Stimulated activated CD4-positive, alpha-beta T cell treated with anti-CD3 and anti-CD28 coated beads, Interleukin-1b, Interleukin-23, amount 100 ng/mL, for 1 hour (primary cell): ENCODE measurements around the gene CAPN9.

Experiments used
- DNase-seq, 2 donors: peaks; one replicate each; pipeline ENCODE4 v3.0.0-alpha.2; 2020; ENCODE audit warnings: low read depth in 2 of 2

Gene CAPN9

GRCh38 chr1:230797376-230797920 is 50.3 kb downstream of the CAPN9 start:
- DNase-seq, result no peak

- no peak for DNase-seq
Measured at GRCh38 chr1:230797942-230798365, 50.8 kb downstream of the CAPN9 start.

GRCh38 chr1:230798491-230798890 is 51.3 kb downstream of the CAPN9 start:
- no peak for DNase-seq

- no peak for DNase-seq
Measured at GRCh38 chr1:230800891-230801840, 54.0 kb downstream of the CAPN9 start.

- DNase-seq, result no peak
Measured at GRCh38 chr1:230804396-230804795, 57.2 kb downstream of the CAPN9 start.

- no peak for DNase-seq
Measured at GRCh38 chr1:230806552-230806951, 59.4 kb downstream of the CAPN9 start.

GRCh38 chr1:230807029-230807428 is 59.8 kb downstream of the CAPN9 start:
- DNase-seq, result no peak

GRCh38 chr1:230807561-230808280 is 60.5 kb downstream of the CAPN9 start:
- no peak for DNase-seq

GRCh38 chr1:230808281-230808872 is 61.2 kb downstream of the CAPN9 start:
- no peak for DNase-seq

- no peak for DNase-seq
Measured at GRCh38 chr1:230809256-230809990, 62.2 kb downstream of the CAPN9 start.

GRCh38 chr1:230812568-230812967 is 65.4 kb downstream of the CAPN9 start:
- no peak for DNase-seq

- no peak for DNase-seq
Measured at GRCh38 chr1:230814949-230815692, 67.9 kb downstream of the CAPN9 start.

GRCh38 chr1:230816018-230816417 is 68.8 kb downstream of the CAPN9 start:
- no peak for DNase-seq

- no peak for DNase-seq
Measured at GRCh38 chr1:230818367-230818766, 71.2 kb downstream of the CAPN9 start.

- DNase-seq, result no peak
Measured at GRCh38 chr1:230818901-230819300, 71.7 kb downstream of the CAPN9 start.

GRCh38 chr1:230819976-230820375 is 72.8 kb downstream of the CAPN9 start:
- no peak for DNase-seq

GRCh38 chr1:230820568-230820967 is 73.4 kb downstream of the CAPN9 start:
- no peak for DNase-seq

GRCh38 chr1:230821346-230821745 is 74.2 kb downstream of the CAPN9 start:
- no peak for DNase-seq

- DNase-seq, result no peak
Measured at GRCh38 chr1:230822092-230822581, 74.9 kb downstream of the CAPN9 start.

GRCh38 chr1:230823426-230823825 is 76.2 kb downstream of the CAPN9 start:
- no peak for DNase-seq
